ENCODE measurements around the gene KCNK2.

The KCNK2 gene

DNA sequence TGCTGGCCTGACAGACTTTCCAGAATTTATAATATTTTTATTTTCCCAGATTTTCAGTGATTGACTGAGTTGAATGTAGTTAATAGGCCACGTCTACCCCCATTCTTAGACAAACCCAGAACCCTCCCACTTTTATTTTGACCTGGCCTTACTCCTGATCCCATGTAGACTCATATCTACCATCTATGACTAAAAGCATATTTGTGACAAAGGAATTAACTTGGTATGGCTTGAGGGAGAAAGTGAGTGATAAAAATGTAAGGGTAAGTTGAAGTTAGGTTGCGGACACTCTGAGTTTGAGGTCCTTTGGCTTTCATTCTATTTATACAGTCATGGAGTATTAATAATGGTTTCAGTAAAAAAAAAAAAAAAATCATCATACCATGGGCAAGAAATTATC, 168.4 kb downstream of the KCNK2 start:
- H3K4me3 ChIP-seq (ENCODE audit: low read length) = no peak overlapping the region
- TF ChIP-seq, protein P1, sequence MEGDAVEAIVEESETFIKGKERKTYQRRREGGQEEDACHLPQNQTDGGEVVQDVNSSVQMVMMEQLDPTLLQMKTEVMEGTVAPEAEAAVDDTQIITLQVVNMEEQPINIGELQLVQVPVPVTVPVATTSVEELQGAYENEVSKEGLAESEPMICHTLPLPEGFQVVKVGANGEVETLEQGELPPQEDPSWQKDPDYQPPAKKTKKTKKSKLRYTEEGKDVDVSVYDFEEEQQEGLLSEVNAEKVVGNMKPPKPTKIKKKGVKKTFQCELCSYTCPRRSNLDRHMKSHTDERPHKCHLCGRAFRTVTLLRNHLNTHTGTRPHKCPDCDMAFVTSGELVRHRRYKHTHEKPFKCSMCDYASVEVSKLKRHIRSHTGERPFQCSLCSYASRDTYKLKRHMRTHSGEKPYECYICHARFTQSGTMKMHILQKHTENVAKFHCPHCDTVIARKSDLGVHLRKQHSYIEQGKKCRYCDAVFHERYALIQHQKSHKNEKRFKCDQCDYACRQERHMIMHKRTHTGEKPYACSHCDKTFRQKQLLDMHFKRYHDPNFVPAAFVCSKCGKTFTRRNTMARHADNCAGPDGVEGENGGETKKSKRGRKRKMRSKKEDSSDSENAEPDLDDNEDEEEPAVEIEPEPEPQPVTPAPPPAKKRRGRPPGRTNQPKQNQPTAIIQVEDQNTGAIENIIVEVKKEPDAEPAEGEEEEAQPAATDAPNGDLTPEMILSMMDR (IDR thresholded peaks at IDR 0.05; ENCODE audit: low read depth, low read length, poor library complexity, severe bottlenecking) = no peak
- TF ChIP-seq EZH2phosphoT487 (IDR thresholded peaks at IDR 0.05; ENCODE audit: borderline replicate concordance, low read length) = no peak
- no peaks in the 10 kb centered on the region for H3K79me2 ChIP-seq (ENCODE audit: control insufficient read depth, low read length)
- H3K9me2 ChIP-seq (replicated peaks; ENCODE audit: control insufficient read depth, low read length) = no peaks in the 10 kb centered on the region
- no peak overlapping the region for H3K4me2 ChIP-seq (ENCODE audit: low read length)
- no peaks in the 10 kb centered on the region for H3K36me3 ChIP-seq (ENCODE audit: control insufficient read depth, low read length)
- no peaks in the 10 kb centered on the region for H4K20me1 ChIP-seq (ENCODE audit: control insufficient read depth, insufficient read depth, low read depth, low read length)
- no peaks in the 10 kb centered on the region for H3K27me3 ChIP-seq (ENCODE audit: control insufficient read depth, low read length)
- H3K27ac ChIP-seq (ENCODE audit: low read depth, low read length) = no peak overlapping the region
- no peaks in the 10 kb centered on the region for H3F3A ChIP-seq (ENCODE audit: control insufficient read depth, insufficient read depth)
- no peaks in the 10 kb centered on the region for H3K9me3 ChIP-seq (ENCODE audit: control insufficient read depth, insufficient read depth, low read length)
- H3K4me1 ChIP-seq (ENCODE audit: control insufficient read depth, low read length) = no peaks in the 10 kb centered on the region

GRCh38 chr1:215251428-215251827, 168.9 kb downstream of the KCNK2 start:
- H3K4me3 ChIP-seq (ENCODE audit: low read length) = no peak overlapping the region
- H4K20me1 ChIP-seq (ENCODE audit: control insufficient read depth, insufficient read depth, low read depth, low read length) = no peaks in the 10 kb centered on the region
- no peaks in the 10 kb centered on the region for H3K4me1 ChIP-seq (ENCODE audit: control insufficient read depth, low read length)
- no peak overlapping the region for H3K27ac ChIP-seq (ENCODE audit: low read depth, low read length)
- H3F3A ChIP-seq (ENCODE audit: control insufficient read depth, insufficient read depth) = no peaks in the 10 kb centered on the region
- no peaks in the 10 kb centered on the region for H3K36me3 ChIP-seq (ENCODE audit: control insufficient read depth, low read length)
- no peaks in the 10 kb centered on the region for H3K9me2 ChIP-seq (replicated peaks; ENCODE audit: control insufficient read depth, low read length)
- no peaks in the 10 kb centered on the region for H3K79me2 ChIP-seq (ENCODE audit: control insufficient read depth, low read length)
- no peak for TF ChIP-seq EZH2phosphoT487 (IDR thresholded peaks at IDR 0.05; ENCODE audit: borderline replicate concordance, low read length)
- TF ChIP-seq, protein P1 (IDR thresholded peaks at IDR 0.05; ENCODE audit: low read depth, low read length, poor library complexity, severe bottlenecking) = no peak
- no peak overlapping the region for H3K4me2 ChIP-seq (ENCODE audit: low read length)
- no peaks in the 10 kb centered on the region for H3K9me3 ChIP-seq (ENCODE audit: control insufficient read depth, insufficient read depth, low read length)
- H3K27me3 ChIP-seq (ENCODE audit: control insufficient read depth, low read length) = no peaks in the 10 kb centered on the region

DNA sequence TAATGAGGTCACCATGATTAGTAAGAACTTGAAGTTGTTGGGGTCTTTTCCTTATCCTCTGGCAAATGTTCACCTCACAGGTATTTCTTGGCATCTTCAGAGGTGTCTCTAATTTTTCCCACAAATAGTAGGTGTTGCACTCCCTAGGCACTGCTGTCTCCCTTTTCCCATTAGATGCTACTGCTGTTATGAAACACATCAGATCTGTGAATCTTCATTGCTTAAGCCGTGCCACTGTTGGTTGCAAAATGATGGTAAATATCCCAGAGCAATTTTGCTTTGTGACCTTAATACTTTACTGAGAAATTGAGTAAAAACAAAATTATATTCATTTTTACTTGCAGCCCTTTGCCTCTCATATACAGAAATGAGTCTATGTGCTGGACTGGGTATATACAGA, 169.6 kb downstream of the KCNK2 start:
- no peak for TF ChIP-seq EZH2phosphoT487 (IDR thresholded peaks at IDR 0.05; ENCODE audit: borderline replicate concordance, low read length)
- TF ChIP-seq, protein P1 (IDR thresholded peaks at IDR 0.05; ENCODE audit: low read depth, low read length, poor library complexity, severe bottlenecking) = no peak
- Histone ChIP-seq H3K4me2 (ENCODE audit: low read length) (no peak overlapping the region), H3K4me1 (ENCODE audit: control insufficient read depth, low read length) (no peaks in the 10 kb centered on the region), H3K79me2 (ENCODE audit: control insufficient read depth, low read length) (no peaks in the 10 kb centered on the region), H3K27me3 (ENCODE audit: control insufficient read depth, low read length) (no peaks in the 10 kb centered on the region), H3F3A (ENCODE audit: control insufficient read depth, insufficient read depth) (no peaks in the 10 kb centered on the region), H4K20me1 (ENCODE audit: control insufficient read depth, insufficient read depth, low read depth, low read length) (no peaks in the 10 kb centered on the region), H3K27ac (ENCODE audit: low read depth, low read length) (no peak overlapping the region), H3K36me3 (ENCODE audit: control insufficient read depth, low read length) (no peaks in the 10 kb centered on the region), H3K4me3 (ENCODE audit: low read length) (no peak overlapping the region), H3K9me3 (ENCODE audit: control insufficient read depth, insufficient read depth, low read length) (no peaks in the 10 kb centered on the region), H3K9me2 (replicated peaks; ENCODE audit: control insufficient read depth, low read length) (no peaks in the 10 kb centered on the region)
